A673 (cell line): ENCODE data around the gene APLNR. TPM values are rescaled to one million over a fixed set of nuclear protein-coding genes. Genes with fewer than 3 reads are reported as not detected.

Experiments
- BruUV-seq: library from RNA; stranded (reverse); fragments of 400-500 nt; replicated peaks from 2 replicates; lab custom pipeline; 2021; lab: Mats Ljungman, UMichigan
- CTCF ChIA-PET: fragments of 300-600 bp; sonication (Branson Sonifier 250); formaldehyde crosslinking; loops from one replicate; lab custom pipeline; 2022; ENCODE audit warnings: antibody characterized with exemption; lab: Charles Lee
- POLR2A ChIA-PET: fragments of 300-600 bp; sonication (Branson Sonifier 250); formaldehyde crosslinking; loops from one replicate; lab custom pipeline; 2022; ENCODE audit warnings: antibody characterized with exemption; ENCODE audit not compliant: low non-redundant PET; lab: Charles Lee
- DNase-seq: peaks from one replicate; pipeline ENCODE4 v3.0.0-alpha.2; 2015; ENCODE audit warnings: low spot score
- H3K27ac ChIP-seq: fragments of 200-600 bp; sonication (generic); 2 replicates; pipeline ENCODE4 v1.5.1; 2016; ENCODE audit warnings: mixed run types, low read depth, mild to moderate bottlenecking, mixed read lengths, antibody characterized with exemption, low read length; ENCODE audit not compliant: poor library complexity, severe bottlenecking
- H3K27me3 ChIP-seq: fragments of 200-600 bp; sonication (generic); replicated peaks from 2 replicates; pipeline ENCODE4 v1.6.1; 2017; ENCODE audit warnings: mixed run types, low read depth, mild to moderate bottlenecking, mixed read lengths, antibody characterized with exemption, low read length; ENCODE audit not compliant: insufficient read depth, poor library complexity
- H3K36me3 ChIP-seq: fragments of 200-600 bp; sonication (generic); 2 replicates; pipeline ENCODE4 v1.6.1; 2016; ENCODE audit warnings: mixed run types, mild to moderate bottlenecking, mixed read lengths, antibody characterized with exemption, low read length; ENCODE audit not compliant: insufficient read depth, poor library complexity, severe bottlenecking
- H3K4me1 ChIP-seq: fragments of 200-600 bp; sonication (generic); 2 replicates; pipeline ENCODE4 v1.6.1; 2017; ENCODE audit warnings: mixed run types, mild to moderate bottlenecking, mixed read lengths, antibody characterized with exemption, low read length; ENCODE audit not compliant: insufficient read depth, poor library complexity, severe bottlenecking
- H3K4me3 ChIP-seq: fragments of 200-600 bp; sonication (generic); 2 replicates; pipeline ENCODE4 v1.5.1; 2016; ENCODE audit warnings: low read depth, mixed run types, mild to moderate bottlenecking, mixed read lengths, low read length; ENCODE audit not compliant: poor library complexity, severe bottlenecking
- H3K9me3 ChIP-seq: fragments of 200-600 bp; sonication (generic); 2 replicates; pipeline ENCODE4 v1.6.1; 2016; ENCODE audit warnings: mixed run types, low read depth, mild to moderate bottlenecking, mixed read lengths, antibody characterized with exemption, low read length; ENCODE audit not compliant: poor library complexity, severe bottlenecking
- CTCF ChIP-seq: fragments of 300-800, 200-600 bp; sonication (generic); conservative IDR thresholded peaks from 2 replicates; pipeline ENCODE4 v1.5.1; 2017; ENCODE audit warnings: low read depth, mild to moderate bottlenecking, antibody characterized with exemption, low read length, moderate library complexity, mixed read lengths
- EZH2 ChIP-seq: fragments of 200-600 bp; sonication (generic); IDR thresholded peaks from 2 replicates; pipeline ENCODE4 v1.6.1; 2017; ENCODE audit warnings: borderline replicate concordance, low read depth, mild to moderate bottlenecking, mixed read lengths, antibody characterized with exemption, low read length; ENCODE audit not compliant: poor library complexity, severe bottlenecking
- intact Hi-C: fragments of 100-400 bp; cut with micrococcal nuclease; formaldehyde crosslinking; loops from one replicate; pipeline ENCODE4 v1.10.0; 2022; ENCODE audit not compliant: unreplicated experiment
- total RNA-seq: library from RNA; stranded (reverse); gene quantifications from 2 replicates; pipeline ENCODE4 v1.2.3, GENCODE V29; 2021

The APLNR gene
- total RNA-seq, 1 experiment from 2014 or later, result 0.67 TPM

- no peak overlapping the region for H3K27ac ChIP-seq
- POLR2A ChIA-PET, result no interaction called here
- CTCF ChIA-PET, result no interaction called here
- peaks cover 4% of the 10 kb centered on the region for H3K4me1 ChIP-seq
- no peak for TF ChIP-seq CTCF
- no peaks in the 10 kb centered on the region for H3K9me3 ChIP-seq
- no peak for DNase-seq
- intact Hi-C loops, result no loop called here
- no peak overlapping the region for H3K4me3 ChIP-seq
- no peaks in the 10 kb centered on the region for H3K36me3 ChIP-seq
- BruUV-seq, result no TSS peak
- peaks cover 4% of the 10 kb centered on the region for H3K27me3 ChIP-seq
These were observed 1.0 kb downstream of the APLNR start for GRCh38 chr11:57235761-57236703.

- no peaks in the 10 kb centered on the region for H3K9me3 ChIP-seq
- no peak overlapping the region for H3K4me3 ChIP-seq
- H3K36me3 ChIP-seq, result no peaks in the 10 kb centered on the region
- intact Hi-C loops, result no loop called here
- ChIA-PET CTCF (no interaction called here), POLR2A (no interaction called here)
- H3K27ac ChIP-seq, result no peak overlapping the region
- H3K4me1 ChIP-seq, result peaks cover 4% of the 10 kb centered on the region
- no peak for DNase-seq
- peaks cover 4% of the 10 kb centered on the region for H3K27me3 ChIP-seq
- TF ChIP-seq CTCF (no peak), EZH2 (no peak)
- BruUV-seq, result no TSS peak
These were observed 3.3 kb downstream of the APLNR start for GRCh38 chr11:57233702-57234101.

GRCh38 chr11:57231539-57232253 lies 5.4 kb downstream of the APLNR start:
- ChIA-PET CTCF (no interaction called here), POLR2A (no interaction called here)
- Histone ChIP-seq H3K4me3 (no peak overlapping the region), H3K9me3 (no peaks in the 10 kb centered on the region), H3K27me3 (peaks cover 4% of the 10 kb centered on the region), H3K36me3 (no peaks in the 10 kb centered on the region), H3K27ac (no peak overlapping the region), H3K4me1 (no peaks in the 10 kb centered on the region)
- no peak for DNase-seq
- intact Hi-C loops, result no loop called here
- TF ChIP-seq CTCF (no peak), EZH2 (no peak)
- no TSS peak for BruUV-seq
